OCI-LY7 (cell line): ENCODE results near the gene RCCD1.

ENCODE experiments used
- CTCF ChIP-seq: fragments of 200-600 bp; sonication (generic); conservative IDR thresholded peaks from 2 replicates; pipeline ENCODE4 v1.5.1; 2014; ENCODE audit warnings: mild to moderate bottlenecking, antibody characterized with exemption, low read length, moderate library complexity, mixed read lengths
- EZH2phosphoT487 ChIP-seq: fragments of 200-600 bp; sonication (generic); IDR thresholded peaks from 2 replicates; pipeline ENCODE4 v1.6.1; 2018; ENCODE audit warnings: low read depth, borderline replicate concordance, mild to moderate bottlenecking, mixed run types, antibody characterized with exemption, low read length, moderate library complexity, mixed read lengths

- no peak for TF ChIP-seq CTCF
- TF ChIP-seq EZH2phosphoT487, result no peak
Measured at GRCh38 chr15:90913398-90913944, 41.2 kb upstream of the RCCD1 start.
